Endothelial cell of umbilical vein (primary cell): Measurements from ENCODE around the gene LCN12. TPM values are rescaled to one million over a fixed set of nuclear protein-coding genes. Genes with fewer than 3 reads are reported as not detected.

Experiments used
- BruUV-seq: library from RNA; stranded (reverse); fragments of 400-500 nt; replicated peaks from 2 replicates; lab custom pipeline; 2021; lab: Mats Ljungman, UMichigan
- CTCF ChIA-PET: fragments of 300-600, 350-600 bp; sonication (Branson Sonifier 250); formaldehyde crosslinking; loops from one replicate; lab custom pipeline; 2021; ENCODE audit warnings: antibody characterized with exemption, inconsistent platforms; lab: Charles Lee
- POLR2A ChIA-PET: fragments of 300-600, 350-600 bp; sonication (Branson Sonifier 250); formaldehyde crosslinking; loops from one replicate; lab custom pipeline; 2021; ENCODE audit warnings: antibody characterized with exemption, inconsistent platforms; lab: Charles Lee
- DNase-seq: peaks from one replicate; pipeline ENCODE4 v3.0.0-alpha.2; 2011; ENCODE audit warnings: low read depth, low spot score
- FAIRE-seq: peaks from 2 replicates; lab custom pipeline; 2011; peaks lifted over from hg19 to GRCh38; lab: Jason Lieb, UNC
- H2AFZ ChIP-seq: 2 replicates; pipeline ENCODE4 v1.6.0; 2012; ENCODE audit warnings: low read depth, low read length, control low read depth, inconsistent platforms
- H3K27ac ChIP-seq: 2 replicates; pipeline ENCODE4 v1.5.1; 2011; ENCODE audit warnings: low read depth, mild to moderate bottlenecking, control low read depth, low read length, moderate library complexity; ENCODE audit not compliant: insufficient read depth
- H3K27me3 ChIP-seq, 2 experiments: 2 replicates each; pipeline versions ENCODE4 v1.6.0 to v1.6.1; 2011; ENCODE audit warnings: low read length in 2 of 2, mixed read lengths in 1 of 2; ENCODE audit not compliant: control insufficient read depth in 2 of 2, insufficient read depth in 2 of 2
- H3K36me3 ChIP-seq, 2 experiments: 2 replicates in 1 of 2; 3 replicates in 1 of 2; pipeline ENCODE4 v1.5.1; 2011; ENCODE audit warnings: low read length in 2 of 2, mild to moderate bottlenecking in 1 of 2, moderate library complexity in 1 of 2; ENCODE audit not compliant: control insufficient read depth in 2 of 2, insufficient read depth in 2 of 2; ENCODE audit errors: extremely low read depth in 1 of 2
- H3K4me1 ChIP-seq: 3 replicates; pipeline ENCODE4 v1.5.1; 2011; ENCODE audit warnings: mild to moderate bottlenecking, low read length; ENCODE audit not compliant: control insufficient read depth, insufficient read depth; ENCODE audit errors: extremely low read depth
- H3K4me2 ChIP-seq: 2 replicates; pipeline ENCODE4 v1.6.1; 2011; ENCODE audit warnings: low read length, control low read depth, mixed read lengths; ENCODE audit not compliant: insufficient read depth
- H3K4me3 ChIP-seq, 3 experiments: fragments of 200-600 bp in 1 of 3; sonication (generic), shearing (Covaris generic) in 1 of 3; replicated peaks in 1 of 3; 2 replicates each; pipeline ENCODE4 v1.5.1; 2011 to 2016; ENCODE audit warnings: control low read depth in 3 of 3, low read length in 3 of 3, mild to moderate bottlenecking in 2 of 3, inconsistent platforms in 1 of 3, low read depth in 1 of 3, moderate library complexity in 1 of 3; ENCODE audit not compliant: insufficient read depth in 1 of 3
- H3K79me2 ChIP-seq: 2 replicates; pipeline ENCODE4 v1.6.0; 2012; ENCODE audit warnings: low read length, inconsistent platforms; ENCODE audit not compliant: control insufficient read depth, insufficient read depth
- H3K9ac ChIP-seq: replicated peaks from 2 replicates; pipeline ENCODE3; 2011; ENCODE audit warnings: low read length, control low read depth; ENCODE audit not compliant: insufficient read depth; ENCODE audit errors: extremely low read depth
- H3K9me1 ChIP-seq: replicated peaks from 3 replicates; pipeline ENCODE4 v1.6.0; 2011; ENCODE audit warnings: mild to moderate bottlenecking, low read length; ENCODE audit not compliant: control insufficient read depth, insufficient read depth; ENCODE audit errors: extremely low read depth
- H3K9me3 ChIP-seq: replicated peaks from 2 replicates; pipeline ENCODE4 v1.5.1; 2012; ENCODE audit warnings: low read length, inconsistent platforms; ENCODE audit not compliant: control insufficient read depth, insufficient read depth
- H4K20me1 ChIP-seq: replicated peaks from 2 replicates; pipeline ENCODE3; 2011; ENCODE audit warnings: mild to moderate bottlenecking, low read length; ENCODE audit not compliant: control insufficient read depth, insufficient read depth; ENCODE audit errors: extremely low read depth
- CTCF ChIP-seq, 2 donors: IDR thresholded peaks; 1 replicate in 1 of 2; 2 replicates in 1 of 2; pipeline ENCODE4 v1.5.1; 2011; ENCODE audit warnings: low read length in 2 of 2, mild to moderate bottlenecking in 2 of 2, moderate library complexity in 2 of 2, control low read depth in 1 of 2, inconsistent platforms in 1 of 2, low read depth in 1 of 2; ENCODE audit not compliant: insufficient read depth in 1 of 2; ENCODE audit errors: extremely low read depth in 1 of 2
- EZH2 ChIP-seq: IDR thresholded peaks from 2 replicates; pipeline ENCODE4 v1.6.1; 2012; ENCODE audit warnings: borderline replicate concordance, low read depth, mild to moderate bottlenecking, moderate library complexity, low read length, inconsistent platforms; ENCODE audit not compliant: severe bottlenecking
- FOS ChIP-seq: IDR thresholded peaks from 2 replicates; pipeline ENCODE4 v1.6.1; 2011; ENCODE audit warnings: mild to moderate bottlenecking, low read length, moderate library complexity, borderline replicate concordance; ENCODE audit not compliant: insufficient read depth
- GATA2 ChIP-seq: IDR thresholded peaks from 2 replicates; pipeline ENCODE4 v1.7.0; 2011; ENCODE audit warnings: low read depth, mild to moderate bottlenecking, moderate library complexity, mixed read lengths, low read length; ENCODE audit not compliant: insufficient read length, insufficient read depth
- JUN ChIP-seq: IDR thresholded peaks from 2 replicates; pipeline ENCODE4 v1.6.1; 2011; ENCODE audit warnings: borderline replicate concordance, low read depth; ENCODE audit not compliant: insufficient read length, insufficient read depth
- MYC ChIP-seq: IDR thresholded peaks from one replicate; pipeline ENCODE4 v1.6.1; 2011; ENCODE audit warnings: mild to moderate bottlenecking, low read depth, low read length
- POLR2A ChIP-seq: IDR thresholded peaks from 2 replicates; pipeline ENCODE4 v1.6.1; 2012; ENCODE audit warnings: low read depth, mild to moderate bottlenecking, control low read depth, low read length
- POLR2AphosphoS5 ChIP-seq: IDR thresholded peaks from 2 replicates; pipeline ENCODE4 v1.6.1; 2012; ENCODE audit warnings: low read depth, mild to moderate bottlenecking, control low read depth, low read length, moderate library complexity; ENCODE audit not compliant: insufficient read depth
- dilution Hi-C: fragments of 300-500 bp; cut with MboI; formaldehyde crosslinking; loops from one replicate; pipeline ENCODE4 v1.15.0; 2019; ENCODE audit warnings: low sequenced_read_pairs; ENCODE audit not compliant: extremely low pct_ligation_motif_present
- intact Hi-C: fragments of 100-400 bp; cut with micrococcal nuclease; formaldehyde crosslinking; loops from one replicate; pipeline ENCODE4 v1.10.0; 2022
- polyA plus RNA-seq, 4 experiments: library from polyadenylated mRNA; depleted of rRNA in 3 of 4; stranded (reverse) in 3 of 4; unstranded in 1 of 4; fragments of >200 nt; gene quantifications; 2 replicates each; pipeline versions ENCODE4 v1.2.1 to v1.2.3, GENCODE V29; 2011 to 2012; ENCODE audit warnings: missing spikeins in 1 of 4
- total RNA-seq: library from RNA; stranded (reverse); gene quantifications from 2 replicates; pipeline ENCODE4 v1.2.3, GENCODE V29; 2021
- TF ChIP-seq, protein P1 (sequence below): IDR thresholded peaks from 2 replicates; pipeline ENCODE4 v1.6.1; 2011; ENCODE audit not compliant: insufficient read depth, insufficient read length

The LCN12 gene
- total and polyA plus RNA-seq, 2 donors (not counting 3 experiments of a cell fraction or from before 2014, with no cell fraction given) = 0.35 to 0.52 TPM

DNA sequence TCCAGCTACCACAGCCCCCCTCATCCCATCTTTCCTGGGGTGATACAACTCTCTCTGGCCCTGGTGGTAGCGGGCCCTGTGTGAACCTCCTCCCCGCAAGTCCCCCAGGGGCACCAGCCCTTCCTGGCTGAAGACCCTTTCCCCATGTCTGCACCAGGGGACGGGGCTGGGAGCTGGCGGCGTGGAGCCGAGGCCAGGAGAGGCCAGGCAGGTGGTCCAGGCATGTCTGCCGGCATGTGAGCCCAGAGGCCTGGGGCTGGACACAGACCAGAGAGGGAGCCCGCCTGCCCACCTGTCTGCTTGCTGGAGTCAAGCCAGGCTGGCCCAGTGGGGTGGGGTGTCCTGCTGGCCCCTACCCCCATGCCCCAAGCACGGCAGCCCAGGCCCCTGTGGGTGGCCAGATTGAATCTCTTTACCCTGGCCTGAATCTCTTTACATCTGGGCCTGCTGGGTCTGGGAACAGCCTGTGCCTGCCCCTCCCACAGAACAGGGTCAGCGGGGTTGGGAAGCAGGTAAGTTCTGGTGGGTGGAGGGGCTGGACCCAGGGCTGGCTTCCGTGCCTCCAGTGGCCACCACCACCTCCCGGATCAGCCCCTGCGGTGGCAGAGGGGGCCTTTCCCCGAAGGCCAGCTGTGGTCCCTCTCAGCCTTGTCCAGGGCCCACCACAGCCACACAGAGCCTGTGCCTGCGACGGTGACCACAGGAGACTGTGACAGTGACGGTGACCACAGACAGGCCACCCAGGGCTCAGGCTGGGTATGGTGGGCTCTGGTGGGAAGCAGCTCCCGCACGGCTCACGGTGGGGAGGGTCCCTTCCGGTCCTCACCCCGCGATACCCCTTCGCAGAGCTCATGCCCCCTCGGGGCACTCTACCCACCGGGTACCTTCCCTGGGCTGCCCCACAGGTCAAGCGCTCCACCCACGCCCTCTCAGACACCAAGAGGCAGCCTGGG lies 7.1 kb downstream of the LCN12 start:
- no TSS peak for BruUV-seq
- FAIRE-seq (no peak), DNase-seq (no peak)
- dilution Hi-C loops = no loop called here
- Histone ChIP-seq H3K79me2 (no peaks in the 10 kb centered on the region), H4K20me1 (no peaks in the 10 kb centered on the region), H3K4me1 (no peaks in the 10 kb centered on the region), H2AFZ (no peak overlapping the region), H3K9me3 (no peaks in the 10 kb centered on the region), H3K4me3 (no peak overlapping the region), H3K9ac (no peak overlapping the region), H3K36me3 (no peaks in the 10 kb centered on the region), H3K9me1 (no peaks in the 10 kb centered on the region), H3K27me3 (no peaks in the 10 kb centered on the region), H3K27ac (no peak overlapping the region), H3K4me2 (no peak overlapping the region)
- ChIA-PET POLR2A (no interaction called here), CTCF (interaction anchor here (0.6 to 1.4 kb wide), 4 partner anchors 11 to 105 kb away, joined by 3 to 6 read pairs (median 4); no protein-coding TSS in a partner anchor)
- intact Hi-C loops = no loop called here
- TF ChIP-seq, protein P1, sequence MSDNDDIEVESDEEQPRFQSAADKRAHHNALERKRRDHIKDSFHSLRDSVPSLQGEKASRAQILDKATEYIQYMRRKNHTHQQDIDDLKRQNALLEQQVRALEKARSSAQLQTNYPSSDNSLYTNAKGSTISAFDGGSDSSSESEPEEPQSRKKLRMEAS = no peak
- TF ChIP-seq FOS (no peak), MYC (no peak), GATA2 (no peak), EZH2 (no peak), POLR2A (no peak), JUN (no peak), POLR2AphosphoS5 (no peak), CTCF (IDR thresholded peaks at IDR 0.05; ENCODE audit: extremely low read depth in 1 of 2, insufficient read depth in 1 of 2, low read depth in 1 of 2, low read length in 2 of 2) (no peak)
